GM10248 (cell line): Measurements from ENCODE around the gene NAP1L4.
"Not testable (repeated sequence)": the region's sequence is repeated elsewhere in the genome, so short reads cannot be mapped to it uniquely, and the experiment has no call there.

Experiments
- CTCF ChIA-PET: fragments of 300-600 bp; sonication (Branson Sonifier 250); formaldehyde crosslinking; extraction: SDS; loops from one replicate; lab custom pipeline; 2021; ENCODE audit warnings: antibody characterized with exemption; lab: Yijun Ruan, JAX
- POLR2A ChIA-PET: fragments of 350-650 bp; sonication (Branson Sonifier 250); formaldehyde crosslinking; extraction: SDS; loops from one replicate; lab custom pipeline; 2020; ENCODE audit warnings: antibody characterized with exemption; lab: Yijun Ruan, JAX
- DNase-seq: peaks from one replicate; pipeline ENCODE4 v3.0.0; 2012; ENCODE audit errors: extremely low spot score
- CTCF ChIP-seq: IDR thresholded peaks from 2 replicates; pipeline ENCODE4 v1.5.1; 2012; ENCODE audit warnings: mild to moderate bottlenecking, low read depth; ENCODE audit errors: extremely low read depth, missing control alignments, control extremely low read depth

The NAP1L4 gene

GRCh38 chr11:2943711-2944118 lies 48.4 kb downstream of the NAP1L4 start:
- no peak for DNase-seq
- CTCF ChIA-PET = interaction anchor here (1.1 to 1.8 kb wide), 4 partner anchors 10 to 148 kb away, joined by 4 to 7 read pairs (median 4); no protein-coding TSS in a partner anchor
- no peak for TF ChIP-seq CTCF
- POLR2A ChIA-PET = no interaction called here

- ChIA-PET POLR2A (no interaction called here), CTCF (interaction anchor here (0.9 to 1.8 kb wide), 5 partner anchors 9 to 149 kb away, joined by 3 to 7 read pairs (median 4); no protein-coding TSS in a partner anchor)
- TF ChIP-seq CTCF = no peak
- DNase-seq = no peak
Observed at GRCh38 chr11:2942872-2943710, 49.0 kb downstream of the NAP1L4 start.

- no peak for DNase-seq
- ChIA-PET POLR2A (no interaction called here), CTCF (interaction anchor here (0.9 to 1.5 kb wide), 2 partner anchors 10 to 70 kb away, joined by 3 to 4 read pairs; no protein-coding TSS in a partner anchor)
- no peak for TF ChIP-seq CTCF
Observed at GRCh38 chr11:2942447-2942846, 49.7 kb downstream of the NAP1L4 start.

- DNase-seq = peak; percentile 16
- POLR2A ChIA-PET = no interaction called here
- TF ChIP-seq CTCF = no peak
- CTCF ChIA-PET = interaction anchor here (0.7 to 2.6 kb wide), 3 partner anchors 11 to 34 kb away, joined by 3 to 9 read pairs (median 3); no protein-coding TSS in a partner anchor
Observed at GRCh38 chr11:2940921-2941821, 51.0 kb downstream of the NAP1L4 start.

GRCh38 chr11:2940147-2940920 lies 51.8 kb downstream of the NAP1L4 start:
- ChIA-PET CTCF (interaction anchor here (2.6 kb wide), 1 partner anchor 10 kb away, joined by 9 read pairs; no protein-coding TSS in a partner anchor), POLR2A (no interaction called here)
- TF ChIP-seq CTCF = no peak
- no peak for DNase-seq

GRCh38 chr11:2938458-2939418 lies 53.4 kb downstream of the NAP1L4 start:
- ChIA-PET CTCF (interaction anchor here (1.2 to 1.5 kb wide), 2 partner anchors 16 to 19 kb away, joined by 3 read pairs; no protein-coding TSS in a partner anchor), POLR2A (interaction anchor here (0.6 kb wide), 1 partner anchor 11 kb away, joined by 3 read pairs; no protein-coding TSS in a partner anchor)
- not testable (repeated sequence) for DNase-seq

- CTCF ChIA-PET = interaction anchor here (1.4 kb wide), 1 partner anchor 15 kb away, joined by 3 read pairs; no protein-coding TSS in a partner anchor
- POLR2A ChIA-PET, DNase-seq: not testable (repeated sequence)
Observed at GRCh38 chr11:2937641-2938457, 54.3 kb downstream of the NAP1L4 start.
